GM21528 (cell line): ENCODE measurements around the gene SLC12A8.

ENCODE experiments used
- ATAC-seq: cut with Tn5 transposase; IDR thresholded peaks from one replicate; pipeline ENCODE4 v1.9.1; 2021; ENCODE audit warnings: mild to moderate bottlenecking, moderate library complexity; ENCODE audit not compliant: unreplicated experiment, low FRiP score

The SLC12A8 gene

DNA sequence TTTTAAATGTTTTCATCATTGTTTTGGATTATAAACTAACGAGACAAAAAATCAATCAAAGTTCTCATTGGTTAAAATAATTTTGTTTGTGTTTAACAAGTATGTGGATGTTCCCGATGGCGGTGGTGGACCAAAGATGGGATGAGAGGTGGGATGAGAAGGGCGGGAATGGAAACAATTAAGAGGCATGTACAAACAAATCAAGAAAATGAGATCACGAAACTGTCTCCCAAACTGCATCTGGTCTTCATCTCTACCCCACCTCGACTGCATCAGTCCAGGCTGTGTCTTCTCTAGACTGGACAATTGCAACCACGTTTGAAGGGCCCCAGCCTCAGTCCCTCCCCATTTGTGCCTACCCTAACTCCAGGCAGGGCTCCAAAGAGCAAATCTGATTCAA lies 56.1 kb downstream of the SLC12A8 start:
- ATAC-seq = no peak

DNA sequence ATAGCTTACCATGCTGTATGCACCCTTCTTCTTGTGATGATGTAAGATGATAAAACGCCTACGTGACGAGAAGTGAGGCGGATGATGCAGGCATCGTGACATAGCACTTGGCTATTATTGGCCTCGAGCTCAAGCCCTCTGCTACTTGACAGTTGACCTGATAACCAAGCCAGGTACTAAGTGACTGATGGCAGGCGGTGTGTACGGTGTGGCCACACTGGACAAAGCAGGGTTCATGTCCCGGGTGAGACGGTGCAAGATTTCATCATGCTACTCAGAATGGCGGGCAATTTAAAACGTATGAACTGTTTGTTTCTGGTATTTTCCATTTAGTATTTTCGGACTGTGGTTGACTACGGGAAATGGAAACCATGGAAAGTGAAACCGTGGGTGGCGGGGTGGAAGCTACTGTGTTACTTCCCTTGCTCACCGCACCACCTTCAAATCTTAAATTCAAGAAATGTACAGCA lies 57.7 kb downstream of the SLC12A8 start:
- ATAC-seq = no peak

DNA sequence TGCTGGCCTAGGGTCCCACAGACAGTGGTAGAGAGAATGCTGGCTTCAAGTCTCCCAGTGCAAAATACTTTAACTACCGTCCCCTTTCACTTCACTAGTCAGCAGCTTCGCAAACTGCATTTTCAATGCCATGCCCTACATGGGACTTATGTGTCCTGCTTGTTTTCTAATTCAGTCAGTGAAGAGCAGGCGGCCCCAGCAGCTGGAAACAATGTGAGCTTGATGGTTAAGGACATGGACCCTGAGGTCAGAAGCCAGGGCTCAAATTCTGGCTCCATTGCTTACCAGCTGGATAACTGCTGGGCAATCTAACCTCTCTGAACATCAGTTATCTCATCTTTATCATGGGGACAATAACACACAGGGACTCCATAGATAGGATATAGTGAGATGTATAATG lies 58.4 kb downstream of the SLC12A8 start:
- no peak for ATAC-seq

DNA sequence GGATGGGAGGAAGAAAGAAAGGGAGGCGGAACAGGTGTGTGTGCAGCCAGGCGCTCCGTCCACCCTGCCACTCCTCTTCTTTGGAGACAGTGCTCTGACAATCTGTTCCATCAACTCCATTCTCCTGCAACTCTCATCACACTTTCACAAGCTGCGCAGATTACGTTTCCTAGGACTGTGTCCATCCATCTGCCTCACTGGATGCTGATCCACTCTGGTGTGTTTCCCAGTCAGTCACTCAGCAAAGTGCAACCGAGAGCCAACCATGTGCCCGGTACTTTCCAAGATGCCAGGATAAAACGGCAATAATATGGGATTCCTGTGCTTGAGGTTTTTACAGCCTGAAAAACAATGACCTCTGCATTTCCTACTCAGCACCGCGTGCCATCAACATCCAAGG lies 59.6 kb downstream of the SLC12A8 start:
- no peak for ATAC-seq

DNA sequence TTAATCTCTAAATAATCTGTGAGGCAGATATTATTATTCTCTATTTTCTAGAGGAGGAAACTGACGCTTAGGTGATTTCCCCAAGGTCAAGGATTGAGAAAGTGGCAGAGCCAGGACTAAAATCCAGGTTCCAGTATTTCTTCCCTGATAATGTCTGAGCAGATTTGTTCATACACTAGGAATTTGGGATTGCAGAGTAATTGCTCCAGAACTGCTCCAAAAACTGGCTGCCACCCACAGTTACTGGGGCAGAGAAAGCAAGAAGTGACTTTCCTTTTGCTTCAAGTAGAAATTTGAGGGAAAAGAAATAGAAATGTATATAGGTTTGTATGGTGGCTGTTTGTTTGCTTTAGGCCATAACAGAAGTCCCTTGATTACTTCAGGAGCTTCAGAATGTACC lies 60.6 kb downstream of the SLC12A8 start:
- ATAC-seq = no peak

DNA sequence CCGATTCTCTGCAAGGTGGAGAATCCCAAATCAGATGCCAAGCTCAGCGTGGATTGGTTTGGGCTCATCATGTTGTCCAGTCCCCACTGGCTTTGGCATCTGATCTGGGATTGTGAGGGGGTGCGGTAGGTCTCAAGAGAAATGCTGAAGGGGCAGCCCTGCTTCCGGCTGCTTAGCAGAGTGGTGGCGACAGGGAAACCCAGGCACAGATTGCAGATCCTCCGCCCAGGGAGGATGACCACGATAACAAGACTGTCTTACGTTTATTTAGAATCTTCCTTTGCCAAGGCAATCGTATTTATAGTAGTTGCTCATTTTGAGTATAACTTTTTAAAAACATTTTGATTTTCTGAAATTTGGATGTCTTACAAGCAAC lies 61.1 kb downstream of the SLC12A8 start:
- no peak for ATAC-seq

DNA sequence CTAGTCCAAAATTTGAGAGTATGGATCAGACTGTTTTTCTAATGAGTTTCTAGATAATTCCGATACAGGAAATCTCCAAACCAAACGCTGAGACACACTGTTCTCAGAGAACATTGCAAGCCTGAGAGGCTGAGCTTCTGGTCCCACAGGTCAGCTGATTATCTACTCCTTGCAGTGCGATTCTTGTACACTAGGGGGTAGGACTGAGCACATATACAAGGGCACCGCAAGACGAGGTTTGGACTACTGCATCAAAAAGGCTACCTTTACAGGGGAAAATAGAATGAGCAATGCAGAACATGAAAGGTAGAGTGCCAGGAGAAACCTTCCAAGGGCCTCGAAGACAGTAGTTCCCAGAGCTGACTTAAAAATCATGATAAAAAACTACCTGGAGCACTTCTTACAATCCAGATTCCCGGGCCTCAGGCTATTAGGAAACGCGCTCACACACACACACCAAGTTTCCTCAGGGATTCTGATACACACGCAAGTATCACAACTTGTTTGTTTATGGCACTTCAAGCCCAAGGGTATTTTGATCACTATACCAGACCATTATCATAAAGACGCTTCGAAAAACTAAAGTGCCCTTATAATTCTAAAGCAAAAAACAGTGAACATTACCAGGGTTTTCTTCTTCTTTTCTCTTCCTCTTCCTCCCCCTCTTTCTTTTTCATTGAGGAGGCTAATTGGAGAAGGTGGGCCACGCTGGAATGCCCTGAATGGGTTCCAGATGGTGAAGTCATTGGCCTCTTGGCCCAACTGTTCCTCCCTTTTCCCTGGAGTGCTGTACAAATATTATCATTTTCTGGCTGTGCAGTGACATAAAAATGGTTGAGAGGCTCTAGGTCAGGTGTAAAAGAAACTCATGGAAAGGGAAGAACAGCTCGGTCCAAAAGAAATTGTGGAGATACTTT lies 61.8 kb downstream of the SLC12A8 start:
- no peak for ATAC-seq

DNA sequence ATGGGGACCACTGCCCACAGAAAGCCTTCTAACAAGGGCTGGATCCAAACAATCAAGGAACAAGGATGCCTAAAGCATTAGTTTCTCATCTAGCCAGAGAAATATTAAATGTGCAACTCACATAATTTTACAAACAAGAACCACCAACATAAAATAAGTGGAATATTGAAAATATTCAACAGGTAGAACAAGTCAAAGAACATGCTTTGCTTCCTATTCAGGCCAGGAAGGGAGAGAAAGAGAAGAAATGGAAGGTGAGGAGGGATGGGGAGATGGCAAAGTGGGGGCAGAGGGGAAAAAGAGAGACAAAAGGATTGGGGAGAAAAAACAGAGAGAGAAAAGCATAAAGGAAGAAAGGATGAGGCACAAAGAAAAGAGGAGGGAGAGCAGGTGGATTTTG lies 63.1 kb downstream of the SLC12A8 start:
- ATAC-seq = no peak

DNA sequence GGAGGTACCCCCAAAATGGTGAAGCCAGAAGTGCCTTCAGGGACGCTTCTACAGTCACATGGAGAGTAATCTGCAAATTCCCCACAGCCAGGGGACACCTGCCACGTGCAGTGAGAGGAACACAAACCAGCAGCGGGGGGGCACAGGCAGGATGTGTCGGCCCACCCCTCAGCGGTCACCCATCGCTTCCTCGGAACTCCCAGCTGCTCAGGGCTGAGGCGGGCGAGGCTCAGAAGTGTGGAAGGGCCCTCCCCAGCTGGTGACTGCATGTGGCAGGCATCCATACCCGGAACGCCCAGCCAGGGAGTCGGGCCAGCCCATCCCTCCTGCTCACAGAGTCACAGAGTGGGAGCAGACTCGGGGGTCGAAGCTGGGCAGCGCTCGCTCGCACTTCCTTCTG lies 63.7 kb downstream of the SLC12A8 start:
- ATAC-seq = no peak

DNA sequence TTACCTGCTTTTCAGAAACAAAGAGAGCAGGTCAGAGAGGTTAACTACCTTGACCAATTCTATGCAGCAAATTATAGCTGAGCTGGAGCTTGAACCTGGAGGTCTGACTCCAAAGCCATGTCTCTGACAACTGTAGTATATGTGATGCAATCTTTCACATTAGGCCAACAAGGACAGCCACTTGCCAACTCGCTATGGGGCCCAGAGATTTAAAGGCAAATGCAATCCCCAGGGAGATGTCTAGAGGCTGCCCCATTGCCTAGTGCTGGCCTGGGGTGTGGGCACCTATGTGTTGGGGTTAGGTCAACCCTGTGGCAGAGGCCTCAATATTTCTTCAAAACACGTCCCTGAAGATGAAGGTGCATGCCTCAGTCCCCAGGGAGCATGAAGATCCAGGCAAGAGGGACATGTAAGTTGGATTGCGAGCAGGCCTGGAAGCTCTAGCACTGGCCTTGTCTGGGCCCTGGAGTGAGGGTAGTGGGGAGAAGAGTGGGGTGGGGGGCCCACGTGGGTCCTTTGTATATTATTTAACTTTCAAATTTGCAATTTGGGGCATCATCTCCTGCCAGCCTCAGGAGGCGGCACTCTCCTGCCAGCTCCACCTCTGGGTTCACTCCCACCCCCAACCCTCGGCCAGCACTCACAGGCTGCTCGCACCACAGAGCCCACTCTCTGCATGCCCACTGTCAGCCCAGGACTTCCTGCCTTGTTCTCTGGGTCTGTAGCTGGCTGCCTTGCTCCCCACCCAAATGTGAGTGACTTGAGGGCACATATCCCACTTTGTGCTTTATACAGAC lies 64.3 kb downstream of the SLC12A8 start:
- no peak for ATAC-seq

DNA sequence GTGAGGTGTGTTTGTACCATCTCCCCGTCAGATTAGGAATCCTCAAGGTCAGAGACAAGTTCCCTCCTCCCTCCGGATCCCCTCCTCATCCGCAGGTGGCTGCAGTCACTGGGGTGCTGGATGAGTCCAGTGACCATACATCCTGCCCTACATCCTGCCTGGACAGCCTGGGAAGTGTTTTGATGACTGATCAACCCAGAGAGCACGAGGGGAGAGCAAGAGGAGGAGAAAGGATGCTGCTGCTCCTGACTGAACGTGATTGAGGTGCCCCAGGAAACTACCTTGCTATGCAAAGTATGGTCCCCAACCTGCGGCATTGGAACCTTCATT lies 65.1 kb downstream of the SLC12A8 start:
- ATAC-seq = no peak

DNA sequence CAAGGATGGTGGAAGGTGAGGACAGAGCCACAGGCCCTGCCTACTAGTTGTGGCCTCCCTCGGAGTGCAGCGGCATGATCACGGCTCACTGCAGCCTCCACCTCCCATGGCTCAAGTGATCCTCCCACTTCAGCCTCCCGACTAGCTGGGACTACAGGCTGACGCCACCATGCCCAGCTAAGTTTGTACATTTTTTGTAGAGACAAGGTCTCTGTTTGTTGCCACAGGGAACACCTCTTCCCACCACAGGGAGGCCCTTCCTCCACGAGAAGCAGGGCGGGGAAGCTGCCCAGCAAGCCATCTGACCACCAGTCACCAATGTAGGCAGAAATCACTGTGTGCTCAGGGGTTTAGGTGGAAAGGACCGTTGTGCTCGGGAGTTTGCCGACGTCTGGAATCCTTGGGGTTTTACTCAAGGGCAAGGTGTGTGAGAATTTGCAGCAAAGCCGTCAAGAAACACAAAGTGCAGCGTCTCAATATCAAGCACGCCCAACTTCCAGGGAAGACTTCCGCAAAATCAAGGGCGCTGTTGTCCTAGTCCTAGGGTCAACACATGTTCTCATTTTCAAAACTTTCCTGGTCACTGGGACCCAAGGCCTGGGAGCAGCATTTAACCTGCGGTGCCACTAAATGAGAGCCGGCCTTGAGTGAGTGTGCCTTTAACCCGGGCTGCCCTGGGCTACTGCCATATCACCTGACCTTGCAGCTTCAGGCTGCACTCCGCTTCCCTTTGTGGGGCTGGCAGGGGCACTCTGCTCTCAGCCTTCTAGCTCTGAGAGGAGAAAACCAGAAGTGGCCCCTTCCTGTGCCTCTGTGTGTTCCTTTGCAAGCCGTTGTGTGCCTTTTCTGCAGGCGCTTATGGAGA lies 65.7 kb downstream of the SLC12A8 start:
- ATAC-seq = no peak

DNA sequence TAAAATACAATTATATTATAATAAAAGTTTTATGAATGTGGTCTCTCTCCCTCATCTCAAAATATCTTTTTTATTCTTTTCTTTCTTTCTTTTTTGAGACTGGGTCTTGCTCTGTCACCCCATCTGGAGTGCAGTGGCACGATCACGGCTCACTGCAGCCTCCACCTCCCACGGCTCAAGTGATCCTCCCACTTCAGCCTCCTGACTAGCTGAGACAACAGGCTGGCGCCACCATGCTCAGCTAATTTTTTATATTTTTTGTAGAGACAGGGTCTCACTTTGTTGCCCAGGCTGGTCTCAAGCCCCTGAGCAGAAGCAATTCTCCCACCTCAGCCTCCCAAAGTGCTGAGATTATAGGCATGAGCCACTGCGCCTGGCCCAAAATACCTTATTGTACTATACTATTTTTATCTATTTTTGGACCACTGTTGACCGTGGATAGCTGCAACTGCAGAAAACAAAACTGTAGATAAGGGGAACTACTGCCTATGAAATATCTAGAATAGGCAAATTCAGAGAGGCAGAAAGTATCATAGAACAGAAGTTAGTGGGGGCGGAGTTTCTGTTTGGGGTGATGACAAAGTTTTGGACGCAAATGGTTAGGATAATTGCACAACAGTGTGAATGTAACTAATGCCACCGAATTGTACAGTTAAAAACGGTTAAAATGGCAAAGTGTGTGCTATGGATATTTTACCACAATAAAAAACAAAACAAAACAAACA lies 66.6 kb downstream of the SLC12A8 start:
- no peak for ATAC-seq

DNA sequence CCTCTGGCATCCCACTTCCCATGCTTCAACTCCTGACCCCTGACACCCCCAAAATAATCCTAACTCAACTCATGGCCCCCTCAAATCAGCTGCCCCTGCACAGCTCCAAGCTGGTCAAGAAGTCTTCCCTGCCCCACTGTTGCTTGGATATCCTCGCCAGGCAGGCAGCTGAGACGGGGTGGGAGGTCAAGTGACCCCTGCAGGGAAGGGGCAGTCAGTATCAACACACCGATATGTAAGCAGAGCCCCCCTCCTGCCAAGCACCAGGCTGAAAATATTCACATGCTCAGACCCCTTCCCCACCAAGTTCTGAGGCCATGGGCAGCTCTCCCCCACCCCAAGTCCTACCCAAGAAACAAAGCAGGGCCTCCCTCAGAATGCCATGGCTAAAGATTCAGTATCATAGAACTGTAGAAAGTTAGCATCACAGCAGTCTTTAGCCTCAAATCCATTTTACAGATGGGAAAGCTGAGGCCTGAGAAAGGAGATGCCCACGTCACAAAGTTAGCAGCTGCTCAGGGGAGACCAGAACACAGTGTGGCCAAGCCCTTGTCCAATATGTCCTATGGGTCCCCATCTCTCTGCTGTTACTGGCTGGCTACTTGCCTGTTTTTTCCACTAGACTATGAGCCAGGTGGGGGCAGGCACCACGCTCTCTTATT lies 67.8 kb downstream of the SLC12A8 start:
- no peak for ATAC-seq

DNA sequence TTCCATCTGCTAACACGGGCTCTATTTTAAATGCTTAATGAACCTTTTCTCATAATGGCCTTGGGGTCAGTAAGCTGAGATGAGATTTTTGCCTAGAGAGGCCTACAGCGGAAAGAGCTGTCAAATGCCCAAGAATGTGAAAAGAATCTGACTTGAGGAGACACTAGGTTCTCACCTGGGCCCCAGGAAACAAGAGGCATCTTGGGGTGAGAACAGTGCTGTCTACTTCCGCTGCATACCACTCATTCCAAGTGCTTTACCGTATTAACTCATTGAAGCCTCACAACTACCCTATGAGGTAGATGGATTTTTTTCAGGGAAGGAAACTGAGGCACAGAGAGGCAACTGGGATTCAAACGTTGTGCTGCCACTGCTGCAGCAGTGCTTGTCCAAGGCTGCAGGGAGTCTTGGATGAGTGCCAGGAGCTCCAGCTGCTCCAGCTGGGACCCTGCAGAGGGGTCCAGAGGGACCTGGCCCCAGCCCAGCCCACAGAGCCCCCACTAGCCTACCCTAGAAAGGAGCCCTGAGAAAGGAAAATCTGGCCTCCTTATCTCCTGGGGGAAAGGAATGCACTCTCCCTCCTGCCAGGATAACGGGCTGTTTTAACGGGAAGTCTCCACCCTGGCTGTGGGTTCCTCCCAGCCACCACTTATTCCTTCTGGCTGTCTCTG lies 68.4 kb downstream of the SLC12A8 start:
- ATAC-seq = no peak

DNA sequence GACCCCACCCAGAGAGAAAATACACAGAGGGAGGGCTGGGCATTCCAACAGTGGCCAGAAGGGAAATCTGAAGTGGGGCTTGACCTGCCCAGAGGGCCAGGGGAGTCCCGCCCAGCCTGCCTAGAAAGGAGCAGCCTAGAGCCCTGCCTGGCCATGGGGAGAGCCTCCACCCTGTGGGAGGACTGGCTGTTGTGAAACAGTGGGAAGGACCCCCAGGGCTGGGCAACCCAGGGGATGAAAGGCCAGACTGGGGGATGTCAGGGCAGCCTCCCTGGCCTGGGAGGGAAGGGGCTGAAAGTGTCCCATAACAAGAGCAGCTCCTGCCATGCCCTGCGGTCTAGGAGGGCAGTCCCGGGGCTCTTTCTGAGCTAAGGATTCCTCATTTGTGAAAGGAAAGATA lies 69.0 kb downstream of the SLC12A8 start:
- no peak for ATAC-seq

DNA sequence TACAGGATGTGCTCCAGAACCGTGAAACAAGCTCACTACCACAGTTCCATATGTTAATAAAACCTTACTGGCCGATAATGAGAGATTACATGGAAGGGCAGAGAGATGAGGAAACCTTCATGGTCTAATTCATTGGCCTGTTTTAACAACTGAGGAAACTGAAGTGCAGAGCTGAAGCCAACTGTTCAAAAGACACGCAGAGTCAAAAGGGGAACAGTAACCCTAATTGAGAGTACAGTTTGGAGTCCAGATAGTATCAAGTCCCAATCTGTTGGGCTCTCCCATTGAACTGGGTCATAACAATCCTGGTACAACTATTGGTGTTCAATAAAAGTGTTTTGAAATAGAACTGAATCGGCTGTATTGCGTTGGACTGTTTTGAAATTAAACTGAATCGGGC lies 69.6 kb downstream of the SLC12A8 start:
- ATAC-seq = no peak

DNA sequence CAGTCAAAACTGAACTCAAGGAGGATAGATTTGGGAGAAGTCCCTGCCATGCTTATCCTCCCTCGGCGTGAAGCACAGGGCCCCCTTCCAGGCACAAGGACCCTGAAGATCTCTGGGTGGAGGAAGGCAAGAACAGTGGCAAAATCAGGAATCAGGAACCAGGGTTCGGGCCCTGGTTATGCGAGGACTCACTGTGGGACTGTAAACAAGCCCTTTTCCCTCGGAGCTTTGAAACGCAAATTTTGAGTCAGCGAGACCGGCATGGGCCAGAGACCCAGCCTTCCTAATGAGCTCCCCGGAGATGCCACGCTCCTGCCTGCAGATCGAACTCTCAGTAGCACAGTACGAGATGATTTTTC lies 70.1 kb downstream of the SLC12A8 start:
- no peak for ATAC-seq
